HG02840 (cell line): ENCODE data around the gene ERCC5.

Experiments
- ATAC-seq: cut with Tn5 transposase; IDR thresholded peaks from one replicate; pipeline ENCODE4 v1.9.1; 2021; ENCODE audit warnings: mild to moderate bottlenecking, moderate library complexity, moderate number of reproducible peaks; ENCODE audit not compliant: unreplicated experiment, low FRiP score

The ERCC5 gene

DNA sequence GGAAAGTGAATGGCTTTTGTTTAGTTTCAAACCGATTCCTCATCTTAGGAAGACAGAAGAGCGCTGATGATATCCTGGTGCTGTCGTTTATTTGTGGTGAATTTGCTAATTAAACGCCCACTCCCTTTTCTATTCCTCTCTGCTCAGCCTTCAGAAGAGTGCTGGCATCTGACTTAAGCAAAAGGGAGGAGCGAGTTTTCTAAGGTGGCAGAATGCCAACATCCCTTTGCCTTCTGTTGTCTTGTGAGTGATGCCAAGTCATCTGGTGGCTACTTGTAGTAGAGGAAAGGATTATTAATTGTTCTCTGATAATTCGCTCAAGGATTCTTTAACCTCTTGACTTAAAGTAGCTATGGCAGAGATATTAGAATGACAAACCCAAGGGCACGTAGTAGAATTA is 68.1 kb downstream of the ERCC5 start:
- no peak for ATAC-seq

DNA sequence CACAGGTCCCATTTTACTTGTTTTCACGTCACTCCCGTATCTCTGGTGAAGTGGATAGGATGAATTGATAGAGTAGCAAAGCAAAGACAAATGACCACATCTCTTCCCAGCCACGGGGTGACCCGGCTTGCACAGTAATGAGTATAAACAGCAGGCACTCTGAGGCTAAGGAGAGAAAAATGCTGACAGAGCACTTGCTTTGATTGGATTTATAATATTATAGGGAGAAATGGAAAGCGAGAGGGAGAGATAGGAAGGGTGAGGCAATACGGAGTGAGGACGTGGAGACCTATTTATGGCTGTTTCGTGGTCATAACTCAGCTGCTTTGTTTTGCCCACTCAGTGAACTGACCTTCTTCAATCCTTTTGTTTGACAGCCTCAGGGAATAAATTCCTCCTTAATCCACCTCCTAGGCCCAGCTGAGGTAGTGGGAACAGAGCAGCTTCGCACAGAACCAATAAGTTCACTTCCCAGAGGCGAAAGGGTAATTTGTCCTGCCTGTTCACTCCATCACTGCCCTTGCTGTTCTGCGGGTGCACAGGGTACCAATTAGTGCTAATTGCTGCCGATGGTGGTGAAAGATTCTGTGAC is 68.6 kb downstream of the ERCC5 start:
- no peak for ATAC-seq

DNA sequence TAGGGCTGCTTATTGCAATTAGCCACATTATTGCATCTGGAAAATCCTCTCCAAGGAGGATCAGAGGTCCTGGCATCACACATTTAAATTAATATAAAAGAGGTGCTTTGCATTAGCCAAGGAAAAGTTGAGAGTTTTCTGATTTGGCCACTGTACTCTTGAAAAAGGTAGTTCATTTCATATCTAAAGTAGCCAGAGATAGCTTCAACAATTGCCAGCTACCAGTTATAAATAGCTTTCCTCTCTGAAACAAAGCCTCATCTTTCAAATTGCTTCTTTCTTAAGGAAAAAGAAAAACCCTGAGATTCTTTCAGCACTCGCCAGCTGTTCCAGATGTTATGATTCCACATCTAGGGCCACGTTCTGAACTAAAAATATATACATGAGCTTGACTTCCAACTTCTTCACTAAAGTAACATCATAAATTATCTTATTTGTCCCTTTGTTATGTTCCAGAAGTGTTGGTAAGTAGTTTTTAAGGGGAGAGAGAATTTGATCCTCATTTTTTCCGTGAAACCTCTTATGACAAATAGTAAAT is 69.6 kb downstream of the ERCC5 start:
- ATAC-seq, result no peak

DNA sequence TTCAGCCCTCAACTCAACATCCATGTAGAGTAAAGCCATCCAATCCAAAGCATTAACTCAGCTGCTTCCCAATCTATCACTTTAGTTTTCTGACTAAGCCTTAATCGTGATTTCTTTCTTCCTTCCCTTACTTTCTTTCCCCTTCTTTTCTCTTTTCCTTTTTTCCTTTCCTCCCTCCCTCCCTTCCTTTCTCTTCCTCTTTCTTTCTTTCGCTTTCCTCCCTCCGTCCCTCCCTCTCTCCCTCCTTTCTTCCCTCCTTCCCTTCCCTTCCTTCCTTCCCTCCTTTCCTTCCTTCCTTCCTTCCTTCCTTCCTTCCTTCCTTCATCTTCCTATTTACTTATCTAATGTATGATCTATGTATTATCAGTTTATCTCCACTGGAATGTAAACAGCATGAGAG is 71.2 kb downstream of the ERCC5 start:
- no peak for ATAC-seq

DNA sequence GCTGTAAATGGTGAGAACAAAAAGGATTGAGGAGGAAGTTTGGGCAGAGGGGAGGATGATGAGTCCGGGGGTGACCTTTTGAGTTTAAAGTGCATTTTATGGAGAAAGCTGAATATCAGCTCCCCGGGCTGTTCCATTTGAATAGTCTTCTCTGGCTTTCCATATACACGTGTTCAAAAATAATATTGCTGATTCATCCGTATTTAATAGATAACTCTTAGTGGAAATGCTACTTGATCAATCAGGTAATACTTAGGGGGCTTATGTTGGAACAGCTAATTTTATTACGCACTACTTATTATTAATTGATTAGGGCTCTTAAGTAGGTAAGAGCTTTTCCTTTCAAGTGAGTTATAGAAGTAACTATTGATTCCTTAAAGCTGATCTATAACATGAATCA is 76.4 kb downstream of the ERCC5 start:
- ATAC-seq, result no peak
